Upper lobe of right lung (tissue), 1 donor: ENCODE data around the gene NRXN3. TPM values are rescaled to one million over a fixed set of nuclear protein-coding genes. Genes with fewer than 3 reads are reported as not detected.

Source experiments
- ATAC-seq: fragments of 200-7000 bp; cut with Tn5 transposase; one replicate; pipeline ENCODE4 v1.9.1; 2020; ENCODE audit warnings: mild to moderate bottlenecking, moderate library complexity
- DNase-seq: peaks from one replicate; pipeline ENCODE4 v3.0.0-alpha.2; 2020
- H3K27ac ChIP-seq: fragments of 200-600 bp; one replicate; pipeline ENCODE4 v1.8.0; 2022
- H3K27me3 ChIP-seq: fragments of 200-600 bp; one replicate; pipeline ENCODE4 v1.8.0; 2022; ENCODE audit warnings: mild to moderate bottlenecking
- H3K36me3 ChIP-seq: fragments of 200-600 bp; one replicate; pipeline ENCODE4 v1.8.0; 2022
- H3K4me1 ChIP-seq: fragments of 200-600 bp; one replicate; pipeline ENCODE4 v1.8.0; 2022
- H3K4me3 ChIP-seq: fragments of 200-600 bp; one replicate; pipeline ENCODE4 v1.8.0; 2022; ENCODE audit warnings: mild to moderate bottlenecking
- H3K9me3 ChIP-seq: fragments of 200-600 bp; one replicate; pipeline ENCODE4 v1.8.0; 2022
- CTCF ChIP-seq: fragments of 200-600 bp; IDR thresholded peaks from one replicate; pipeline ENCODE4 v1.8.0; 2022; ENCODE audit warnings: antibody characterized with exemption
- intact Hi-C: fragments of 100-400 bp; cut with DNase I; formaldehyde crosslinking; loops from one replicate; pipeline ENCODE4 v1.11.0; 2022
- total RNA-seq: library from RNA; stranded (reverse); fragmentation: NEBNext Ultra II Directional; extraction: Animal tissue kit (Norgen Biotek cat#: 25700); gene quantifications from one replicate; pipeline ENCODE4 v1.2.1, GENCODE V29; 2021
- donor health status: DM: no; HTN: yes; CAD: no; lungs with severe emphysema.

Gene NRXN3
- total RNA-seq, 1 donor from 2014 or later, result 10.0 TPM

DNA sequence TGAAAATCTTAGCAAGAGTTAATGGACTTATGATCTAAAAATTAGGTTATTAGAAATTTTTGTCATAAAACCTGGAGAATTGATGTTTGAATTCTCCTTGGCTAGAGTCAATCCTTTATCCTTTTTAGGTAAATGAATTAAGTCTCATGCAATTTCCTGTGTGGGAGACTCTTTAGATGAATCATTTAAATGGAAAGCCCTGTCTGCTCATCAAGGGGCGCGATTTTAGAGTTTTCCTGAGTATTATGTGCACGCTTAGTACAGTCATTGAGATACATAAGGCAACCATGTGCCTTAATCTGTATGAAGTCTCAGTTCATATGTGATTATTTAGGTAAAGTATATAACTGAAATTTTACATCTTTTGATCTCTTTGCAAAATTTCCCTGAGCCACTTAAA lies 974.7 kb downstream of the NRXN3 start:
- Histone ChIP-seq H3K4me3 (no peak overlapping the region), H3K9me3 (no peaks in the 10 kb centered on the region), H3K27me3 (no peaks in the 10 kb centered on the region), H3K36me3 (no peaks in the 10 kb centered on the region), H3K4me1 (no peaks in the 10 kb centered on the region), H3K27ac (no peak overlapping the region)
- ATAC-seq, result no peak
- no peak for TF ChIP-seq CTCF
- no peak for DNase-seq
- intact Hi-C loops, result no loop called here

GRCh38 chr14:79150226-79150625 lies 980.1 kb downstream of the NRXN3 start:
- no peaks in the 10 kb centered on the region for H3K4me1 ChIP-seq
- no peak for TF ChIP-seq CTCF
- no peak for ATAC-seq
- no peaks in the 10 kb centered on the region for H3K9me3 ChIP-seq
- intact Hi-C loops, result no loop called here
- H3K4me3 ChIP-seq, result no peak overlapping the region
- H3K27ac ChIP-seq, result no peak overlapping the region
- DNase-seq, result no peak
- no peaks in the 10 kb centered on the region for H3K36me3 ChIP-seq
- H3K27me3 ChIP-seq, result no peaks in the 10 kb centered on the region

GRCh38 chr14:79157369-79157768 lies 987.2 kb downstream of the NRXN3 start:
- Histone ChIP-seq H3K36me3 (no peaks in the 10 kb centered on the region), H3K27me3 (no peaks in the 10 kb centered on the region), H3K27ac (no peak overlapping the region), H3K9me3 (no peaks in the 10 kb centered on the region), H3K4me3 (no peak overlapping the region), H3K4me1 (no peaks in the 10 kb centered on the region)
- DNase-seq, result no peak
- intact Hi-C loops, result no loop called here
- ATAC-seq, result no peak
- TF ChIP-seq CTCF, result no peak

DNA sequence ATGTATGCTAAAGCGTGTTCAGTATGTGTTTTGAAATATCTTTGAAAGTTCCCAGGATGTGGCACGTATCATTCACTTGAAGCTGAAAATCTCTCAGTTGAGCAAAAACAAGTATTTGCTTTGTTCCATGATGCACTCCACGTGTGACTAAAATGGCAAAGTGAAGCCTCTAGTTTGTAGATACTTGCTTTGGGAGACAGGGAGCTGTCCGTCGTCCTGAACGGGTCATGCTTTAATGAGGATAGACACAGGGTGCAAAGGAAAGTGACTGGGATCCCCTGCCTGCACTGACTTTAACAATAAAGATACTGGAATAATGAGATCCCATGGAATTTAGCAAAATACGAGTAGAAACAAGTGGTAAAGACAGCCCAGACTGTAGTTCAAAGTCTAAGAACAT lies 991.4 kb downstream of the NRXN3 start:
- ATAC-seq, result no peak
- no peak overlapping the region for H3K4me3 ChIP-seq
- DNase-seq, result no peak
- no peaks in the 10 kb centered on the region for H3K9me3 ChIP-seq
- TF ChIP-seq CTCF, result no peak
- intact Hi-C loops, result no loop called here
- no peaks in the 10 kb centered on the region for H3K27me3 ChIP-seq
- H3K36me3 ChIP-seq, result no peaks in the 10 kb centered on the region
- H3K4me1 ChIP-seq, result no peaks in the 10 kb centered on the region
- H3K27ac ChIP-seq, result no peak overlapping the region

DNA sequence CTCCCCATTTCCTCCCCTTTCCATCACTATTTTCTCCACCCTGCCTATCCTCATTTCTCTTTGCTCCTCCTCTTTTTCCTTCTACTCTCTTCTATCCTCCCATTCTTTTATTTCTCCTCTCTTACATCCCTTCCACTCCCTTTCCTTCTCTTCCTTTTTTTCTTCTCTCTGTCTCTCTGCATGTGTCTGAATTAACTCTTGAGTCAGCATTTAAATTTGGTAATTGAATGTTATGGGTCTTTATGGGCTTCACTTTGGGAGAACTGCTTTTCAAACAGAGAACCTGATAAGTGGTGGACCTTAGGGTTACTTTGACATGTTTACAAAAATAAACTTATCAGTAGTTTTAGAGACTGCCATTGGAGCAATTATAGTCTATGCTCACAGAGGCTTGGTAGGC lies 992.7 kb downstream of the NRXN3 start:
- H3K4me3 ChIP-seq, result no peak overlapping the region
- intact Hi-C loops, result no loop called here
- no peaks in the 10 kb centered on the region for H3K4me1 ChIP-seq
- no peak overlapping the region for H3K27ac ChIP-seq
- H3K27me3 ChIP-seq, result no peaks in the 10 kb centered on the region
- H3K9me3 ChIP-seq, result no peaks in the 10 kb centered on the region
- no peak for ATAC-seq
- TF ChIP-seq CTCF, result no peak
- DNase-seq, result no peak
- H3K36me3 ChIP-seq, result no peaks in the 10 kb centered on the region

GRCh38 chr14:79165471-79166090 lies 995.4 kb downstream of the NRXN3 start:
- Histone ChIP-seq H3K9me3 (peaks cover 4% of the 10 kb centered on the region), H3K4me1 (no peaks in the 10 kb centered on the region), H3K4me3 (no peak overlapping the region), H3K36me3 (no peaks in the 10 kb centered on the region), H3K27me3 (no peaks in the 10 kb centered on the region), H3K27ac (no peak overlapping the region)
- no peak for ATAC-seq
- intact Hi-C loops, result no loop called here
- DNase-seq, result no peak
- no peak for TF ChIP-seq CTCF
